Gastroesophageal sphincter (tissue), 3 donors: Measurements from ENCODE around the gene DNAJB12.
"Not testable (repeated sequence)": the region's sequence is repeated elsewhere in the genome, so short reads cannot be mapped to it uniquely, and the experiment has no call there.

Experiments used
- EP300 ChIP-seq: sonication (generic); formaldehyde crosslinking; IDR thresholded peaks from one replicate; pipeline ENCODE4 v1.6.1; 2017; ENCODE audit warnings: antibody characterized with exemption, mild to moderate bottlenecking
- POLR2A ChIP-seq, 2 donors: fragments of 450-650 bp; IDR thresholded peaks; one replicate each; pipeline ENCODE4 v1.6.1; 2017; ENCODE audit warnings: antibody characterized with exemption in 2 of 2, mild to moderate bottlenecking in 2 of 2, moderate library complexity in 1 of 2
- POLR2AphosphoS5 ChIP-seq: sonication (generic); formaldehyde crosslinking; IDR thresholded peaks from one replicate; pipeline ENCODE4 v1.6.1; 2017; ENCODE audit warnings: antibody characterized with exemption
- TF ChIP-seq, protein P1 (sequence below), 4 experiments: fragments of 200-600 bp in 2 of 4; fragments of 450-650 bp in 2 of 4; sonication (generic) in 1 of 4; IDR thresholded peaks; one replicate each; pipeline ENCODE4 v1.5.1; 2017 to 2019; ENCODE audit warnings: antibody characterized with exemption in 4 of 4, mild to moderate bottlenecking in 2 of 4, moderate library complexity in 2 of 4

DNA sequence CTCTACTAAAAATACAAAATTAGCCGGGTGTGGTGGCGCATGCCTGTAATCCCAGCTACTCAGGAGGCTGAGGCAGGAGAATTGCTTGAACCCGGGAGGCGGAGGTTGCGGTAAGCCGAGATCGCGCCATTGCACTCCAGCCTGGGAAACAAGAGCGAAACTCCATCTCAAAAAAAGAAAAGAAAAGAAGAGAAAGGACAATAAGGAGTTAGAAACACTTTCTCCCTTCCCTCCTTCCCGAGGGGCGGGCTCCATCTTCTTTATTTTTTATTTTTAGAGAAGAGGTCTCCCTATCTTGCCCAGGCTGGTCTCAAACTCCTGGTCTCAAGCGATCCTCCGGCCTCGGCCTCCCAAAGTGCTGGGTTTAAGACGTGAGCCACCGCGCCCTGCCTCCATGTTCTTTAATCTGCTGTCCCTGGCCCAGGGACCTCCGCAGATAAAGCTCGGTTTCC is 57.9 kb downstream of the DNAJB12 start:
- TF ChIP-seq, protein P1, sequence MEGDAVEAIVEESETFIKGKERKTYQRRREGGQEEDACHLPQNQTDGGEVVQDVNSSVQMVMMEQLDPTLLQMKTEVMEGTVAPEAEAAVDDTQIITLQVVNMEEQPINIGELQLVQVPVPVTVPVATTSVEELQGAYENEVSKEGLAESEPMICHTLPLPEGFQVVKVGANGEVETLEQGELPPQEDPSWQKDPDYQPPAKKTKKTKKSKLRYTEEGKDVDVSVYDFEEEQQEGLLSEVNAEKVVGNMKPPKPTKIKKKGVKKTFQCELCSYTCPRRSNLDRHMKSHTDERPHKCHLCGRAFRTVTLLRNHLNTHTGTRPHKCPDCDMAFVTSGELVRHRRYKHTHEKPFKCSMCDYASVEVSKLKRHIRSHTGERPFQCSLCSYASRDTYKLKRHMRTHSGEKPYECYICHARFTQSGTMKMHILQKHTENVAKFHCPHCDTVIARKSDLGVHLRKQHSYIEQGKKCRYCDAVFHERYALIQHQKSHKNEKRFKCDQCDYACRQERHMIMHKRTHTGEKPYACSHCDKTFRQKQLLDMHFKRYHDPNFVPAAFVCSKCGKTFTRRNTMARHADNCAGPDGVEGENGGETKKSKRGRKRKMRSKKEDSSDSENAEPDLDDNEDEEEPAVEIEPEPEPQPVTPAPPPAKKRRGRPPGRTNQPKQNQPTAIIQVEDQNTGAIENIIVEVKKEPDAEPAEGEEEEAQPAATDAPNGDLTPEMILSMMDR (IDR thresholded peaks at IDR 0.05): not testable (repeated sequence)
- TF ChIP-seq POLR2AphosphoS5; POLR2A (IDR thresholded peaks at IDR 0.05); EP300: not testable (repeated sequence)
